Kasumi-1 (cell line): ENCODE results near the gene RAI1.

Source experiments
- DNase-seq, 2 experiments: peaks; one replicate each; lab custom pipeline; 2025; lab: John Stamatoyannopoulos, UW

RAI1 gene

GRCh38 chr17:17767887-17768418, 86.7 kb downstream of the RAI1 start:
- DNase-seq, result no peak

- no peak for DNase-seq
These were observed 87.3 kb downstream of the RAI1 start for GRCh38 chr17:17768424-17769088.

GRCh38 chr17:17769869-17770631, 88.8 kb downstream of the RAI1 start:
- DNase-seq, result no peak

DNA sequence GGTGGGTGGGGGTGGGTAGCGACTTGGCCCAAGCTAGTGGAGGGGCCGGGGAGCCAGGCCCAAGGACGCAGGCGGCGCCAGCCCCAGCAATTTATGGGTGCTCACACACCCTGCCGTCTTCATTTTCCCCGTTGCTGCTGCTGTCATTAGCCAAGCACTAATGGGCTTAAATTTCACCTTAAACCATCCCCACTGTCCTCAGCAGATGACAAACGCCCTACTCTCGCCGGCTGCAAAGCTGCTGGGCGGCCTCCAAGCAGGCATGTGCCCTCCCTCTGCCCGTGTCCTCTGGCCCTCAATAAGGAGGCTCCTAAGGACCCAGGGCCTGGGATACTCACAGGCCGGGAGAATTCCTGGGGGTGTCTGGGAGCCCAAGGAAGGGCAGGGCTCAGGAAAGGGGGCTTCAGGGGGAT, 89.4 kb downstream of the RAI1 start:
- no peak for DNase-seq

- DNase-seq, result no peak
These were observed 90.4 kb downstream of the RAI1 start for GRCh38 chr17:17771498-17772201.

- DNase-seq, result no peak
These were observed 91.0 kb downstream of the RAI1 start for GRCh38 chr17:17772231-17772630.

GRCh38 chr17:17774009-17774881, 93.0 kb downstream of the RAI1 start:
- DNase-seq, result no peak

GRCh38 chr17:17776889-17777288, 95.6 kb downstream of the RAI1 start:
- DNase-seq, result no peak

GRCh38 chr17:17778308-17779014, 97.2 kb downstream of the RAI1 start:
- no peak for DNase-seq

DNA sequence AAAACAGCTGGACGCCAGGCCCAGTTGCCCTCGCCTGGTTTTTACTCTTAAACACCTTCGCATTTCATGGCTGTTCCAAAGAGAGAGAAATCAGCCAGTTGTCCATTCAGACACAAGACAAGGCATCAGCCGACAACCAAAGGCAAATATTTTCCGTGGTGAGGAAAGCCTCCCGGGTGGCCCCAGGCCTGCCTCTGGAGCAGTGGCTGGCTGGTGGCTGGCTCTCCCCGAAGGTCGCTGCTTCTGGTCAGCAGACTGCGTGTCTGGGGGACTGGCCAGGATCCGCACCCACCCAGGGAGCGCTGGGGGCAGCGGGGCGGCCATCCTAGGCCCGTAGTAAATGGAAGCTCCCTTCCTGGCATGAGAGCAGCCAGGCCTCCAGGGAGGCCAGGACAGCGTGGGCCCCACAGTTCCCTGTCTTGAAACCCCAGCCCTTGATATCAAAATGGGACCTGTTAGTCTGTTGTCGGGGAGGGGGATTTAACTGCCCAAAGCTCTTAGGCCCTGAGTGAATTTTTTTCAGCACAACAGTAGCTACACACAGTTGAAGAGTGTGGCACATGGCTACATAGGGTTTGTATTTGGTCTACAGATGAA, 97.9 kb downstream of the RAI1 start:
- no peak for DNase-seq

DNA sequence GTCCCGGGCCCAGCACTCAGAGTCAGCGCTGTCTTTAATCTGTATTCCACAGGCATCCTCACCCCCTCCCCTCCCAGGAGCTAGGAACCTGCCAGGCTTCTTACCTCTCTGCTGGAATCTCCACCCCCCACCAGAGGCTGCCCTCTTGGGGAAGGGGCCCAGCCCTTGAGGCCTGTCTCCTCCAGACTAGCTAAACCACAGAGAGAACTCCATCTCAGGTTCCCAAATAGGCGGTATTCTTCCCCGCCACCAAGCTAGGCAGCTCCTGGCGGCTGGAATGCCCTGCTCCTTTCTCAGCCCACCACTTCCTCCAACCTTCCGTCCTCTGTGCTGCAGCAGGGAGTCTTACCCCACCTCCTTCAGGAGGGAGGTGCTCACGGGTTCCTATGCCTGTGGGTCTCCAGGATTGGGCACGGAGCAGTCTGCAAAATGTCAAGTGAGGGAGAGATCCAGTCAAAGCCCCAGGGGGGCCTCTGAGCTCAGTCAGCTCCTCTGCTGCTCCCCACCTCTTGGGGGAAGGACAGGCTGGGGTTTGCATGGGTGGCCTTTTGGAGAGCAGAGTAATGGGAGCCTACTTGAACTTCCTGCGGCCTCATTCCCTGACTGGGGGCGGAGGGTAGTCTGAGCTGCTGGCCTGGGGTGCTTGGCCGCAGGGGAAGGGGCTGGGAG, 99.8 kb downstream of the RAI1 start:
- peak; percentile 29 to 54 for DNase-seq

GRCh38 chr17:17781591-17782496, 100.6 kb downstream of the RAI1 start:
- DNase-seq, result no peak

GRCh38 chr17:17782523-17783115, 101.4 kb downstream of the RAI1 start:
- DNase-seq, result no peak

GRCh38 chr17:17783116-17783824, 102.0 kb downstream of the RAI1 start:
- DNase-seq, result no peak

DNA sequence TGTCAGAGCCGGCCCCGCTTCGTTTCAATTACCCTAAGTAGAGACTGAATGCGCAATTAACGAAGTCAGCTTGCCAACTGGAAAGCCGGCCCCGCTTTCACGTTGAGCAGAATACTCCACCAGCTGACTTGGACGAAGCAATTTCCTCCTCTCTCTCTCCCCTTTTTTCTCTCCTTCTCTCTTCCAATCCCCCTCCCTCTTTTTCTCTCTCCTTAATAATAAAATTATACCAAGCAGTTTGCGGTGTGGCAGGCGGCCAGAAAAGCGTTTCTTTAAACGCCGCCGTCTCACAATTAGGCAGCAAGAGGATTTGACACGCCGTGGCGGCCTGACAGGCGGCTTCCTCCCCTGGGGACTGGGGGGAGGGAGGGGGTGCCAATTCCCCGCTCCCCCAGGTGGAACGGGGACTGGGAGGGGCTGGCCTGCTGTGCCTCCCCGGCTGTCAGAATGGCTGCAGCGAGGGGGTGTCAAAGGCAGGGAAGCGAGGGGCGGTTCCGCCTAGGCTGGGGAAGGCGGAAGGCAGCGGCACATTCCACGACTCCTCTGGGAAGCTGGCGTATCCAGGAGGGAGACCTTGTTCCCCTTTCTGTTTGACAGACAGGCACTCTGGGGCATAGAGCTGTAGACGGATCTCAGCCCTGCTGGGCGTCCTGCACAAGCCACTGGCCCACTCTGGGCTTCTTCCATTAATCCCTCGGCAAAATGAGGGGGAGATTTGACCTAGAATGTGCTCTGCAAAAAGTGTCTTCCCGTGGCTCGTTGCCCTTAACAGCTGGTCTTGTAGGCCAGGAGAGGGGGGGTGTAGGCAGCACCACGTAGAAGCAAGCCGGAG, 102.8 kb downstream of the RAI1 start:
- DNase-seq, result no peak

DNA sequence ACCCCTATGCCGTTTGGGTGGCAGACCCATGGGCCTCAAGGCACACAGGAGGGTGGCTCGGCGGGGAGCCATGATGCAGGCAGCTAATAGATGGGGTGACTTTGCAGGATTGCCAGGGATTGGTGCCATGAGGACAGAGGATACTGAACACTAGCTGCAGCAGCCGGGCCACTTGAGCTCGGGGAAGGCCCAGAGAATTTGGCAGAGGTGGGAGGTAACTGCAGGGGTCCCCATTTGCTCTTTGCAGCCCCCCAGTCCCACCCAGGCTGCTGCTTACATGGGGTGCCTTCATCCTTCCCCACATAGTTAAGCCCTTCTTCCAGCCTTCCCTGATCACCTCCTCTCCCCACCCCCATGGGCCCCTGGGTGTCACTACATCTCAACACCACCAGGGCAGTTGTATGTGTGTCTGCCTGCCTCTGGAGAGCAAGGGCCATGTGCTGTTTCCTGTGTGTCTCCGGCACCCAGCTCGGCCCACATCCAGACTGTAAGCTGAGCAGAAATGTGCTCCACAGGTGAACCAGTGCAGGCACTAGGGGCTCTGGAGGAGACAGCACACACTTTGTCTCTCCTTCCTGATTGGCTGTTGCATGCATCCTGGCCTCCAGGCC, 103.5 kb downstream of the RAI1 start:
- DNase-seq, result peak in 1 of 2 experiments; percentile 7

- no peak for DNase-seq
These were observed 104.1 kb downstream of the RAI1 start for GRCh38 chr17:17785407-17785806.
